B cell (primary cell): ENCODE results near the gene PTPMT1. TPM values are rescaled to one million over a fixed set of nuclear protein-coding genes. Genes with fewer than 3 reads are reported as not detected.

Experiments
- ATAC-seq: fragments of 200-7000 bp; cut with Tn5 transposase; one replicate; pipeline ENCODE4 v1.10.0; 2021; ENCODE audit warnings: low read depth, mild to moderate bottlenecking, moderate number of reproducible peaks, moderate library complexity
- CTCF ChIA-PET: fragments of 350-600 bp; sonication (Branson Sonifier 250); formaldehyde crosslinking; loops from one replicate; lab custom pipeline; 2021; ENCODE audit warnings: antibody characterized with exemption, inconsistent platforms; lab: Charles Lee
- POLR2A ChIA-PET: fragments of 350-600 bp; sonication (Branson Sonifier 250); formaldehyde crosslinking; loops from one replicate; lab custom pipeline; 2021; ENCODE audit warnings: antibody characterized with exemption; lab: Charles Lee
- DNase-seq: peaks from one replicate; pipeline ENCODE4 v3.0.0; 2013
- H2AFZ ChIP-seq: 2 replicates; pipeline ENCODE4 v1.6.1; 2012; ENCODE audit warnings: mild to moderate bottlenecking, low read depth, low read length; ENCODE audit not compliant: insufficient read depth, poor library complexity, severe bottlenecking
- H3K27ac ChIP-seq, 2 donors: 1 replicate in 1 of 2; 2 replicates in 1 of 2; pipeline ENCODE4 v1.5.1; 2012 to 2013; ENCODE audit warnings: low read length in 2 of 2, mild to moderate bottlenecking in 2 of 2, moderate library complexity in 1 of 2
- H3K27me3 ChIP-seq, 4 experiments: fragments of 200-600 bp in 1 of 4; sonication (generic) in 1 of 4; replicated peaks in 1 of 4; 1 replicate in 2 of 4; 2 replicates in 2 of 4; pipeline versions ENCODE4 v1.6.1 to v1.7.0; 2013 to 2016; ENCODE audit warnings: low read length in 3 of 4, mild to moderate bottlenecking in 2 of 4, mixed read lengths in 1 of 4, moderate library complexity in 1 of 4; ENCODE audit not compliant: insufficient read depth in 4 of 4, control insufficient read depth in 3 of 4; ENCODE audit errors: control extremely low read depth in 1 of 4
- H3K36me3 ChIP-seq, 2 experiments: replicated peaks in 1 of 2; 1 replicate in 1 of 2; 2 replicates in 1 of 2; pipeline versions ENCODE4 v1.6.1 to v1.7.1; 2013; ENCODE audit warnings: low read length in 1 of 2; ENCODE audit not compliant: insufficient read depth in 2 of 2, control insufficient read depth in 1 of 2; ENCODE audit errors: control extremely low read depth in 1 of 2, extremely low read depth in 1 of 2
- H3K4me1 ChIP-seq, 2 donors: fragments of 200-600 bp in 1 of 2; sonication (generic) in 1 of 2; 1 replicate in 1 of 2; 2 replicates in 1 of 2; pipeline versions ENCODE4 v1.5.1 to v1.6.1; 2013 to 2017; ENCODE audit warnings: low read length in 2 of 2; ENCODE audit not compliant: control insufficient read depth in 2 of 2, insufficient read depth in 2 of 2
- H3K4me2 ChIP-seq: replicated peaks from 2 replicates; pipeline ENCODE3; 2012; ENCODE audit warnings: mild to moderate bottlenecking, low read depth, low read length; ENCODE audit not compliant: poor library complexity, severe bottlenecking
- H3K4me3 ChIP-seq, 5 experiments: fragments of 200-600 bp in 1 of 5; sonication (generic) in 1 of 5; 1 replicate in 3 of 5; 2 replicates in 2 of 5; pipeline versions ENCODE4 v1.5.1 to v1.7.0; 2011 to 2016; ENCODE audit warnings: low read length in 4 of 5, mild to moderate bottlenecking in 4 of 5, low read depth in 2 of 5, control low read depth in 1 of 5, moderate library complexity in 1 of 5; ENCODE audit not compliant: insufficient read depth in 1 of 5; ENCODE audit errors: control extremely low read depth in 1 of 5, extremely low read depth in 1 of 5
- H3K79me2 ChIP-seq: fragments of 200-600 bp; sonication (generic); one replicate; pipeline ENCODE4 v1.6.0; 2016; ENCODE audit warnings: low read length; ENCODE audit not compliant: control insufficient read depth, insufficient read depth
- H3K9ac ChIP-seq: fragments of 200-600 bp; sonication (generic); 2 replicates; pipeline ENCODE4 v1.6.1; 2017; ENCODE audit warnings: mild to moderate bottlenecking, low read length, moderate library complexity
- H3K9me3 ChIP-seq, 3 donors: one replicate each; pipeline versions ENCODE4 v1.6.1 to v1.7.1; 2013; ENCODE audit warnings: low read length in 2 of 3; ENCODE audit not compliant: control insufficient read depth in 2 of 3, insufficient read depth in 1 of 3; ENCODE audit errors: control extremely low read depth in 1 of 3
- H4K20me1 ChIP-seq: 2 replicates; pipeline ENCODE4 v1.6.0; 2012; ENCODE audit warnings: mild to moderate bottlenecking, low read length; ENCODE audit not compliant: insufficient read depth, control insufficient read depth, poor library complexity, severe bottlenecking
- H3K27ac Mint-ChIP-seq: one replicate; pipeline ENCODE4 v1.8.0; 2021; ENCODE audit warnings: mixed read lengths
- H3K27me3 Mint-ChIP-seq: one replicate; pipeline ENCODE4 v1.8.0; 2021; ENCODE audit warnings: mixed read lengths
- H3K4me1 Mint-ChIP-seq: one replicate; pipeline ENCODE4 v1.8.0; 2021; ENCODE audit warnings: mixed read lengths
- H3K4me3 Mint-ChIP-seq: one replicate; pipeline ENCODE4 v1.8.0; 2021; ENCODE audit warnings: mixed read lengths
- H3K9me3 Mint-ChIP-seq: one replicate; pipeline ENCODE4 v1.8.0; 2022; ENCODE audit warnings: mixed read lengths; ENCODE audit not compliant: insufficient read depth
- CTCF ChIP-seq: fragments of 200-600 bp; IDR thresholded peaks from one replicate; pipeline ENCODE4 v1.8.0; 2022; ENCODE audit warnings: antibody characterized with exemption, mild to moderate bottlenecking
- EZH2 ChIP-seq: IDR thresholded peaks from 2 replicates; pipeline ENCODE4 v1.6.1; 2012; ENCODE audit warnings: borderline replicate concordance, low read depth, mild to moderate bottlenecking, moderate library complexity, low read length; ENCODE audit not compliant: insufficient read depth, poor library complexity, severe bottlenecking
- WGBS: methylation state at CpG from one replicate; pipeline ENCODE4 v1.1.5; 2013; ENCODE audit warnings: missing lambda C conversion rate; ENCODE audit not compliant: insufficient coverage; 5-methylcytosine and 5-hydroxymethylcytosine counted together
- intact Hi-C: fragments of 100-400 bp; cut with micrococcal nuclease; formaldehyde crosslinking; loops from one replicate; pipeline ENCODE4 v1.10.0; 2022
- polyA plus RNA-seq: library from polyadenylated mRNA; depleted of rRNA; stranded (reverse); fragments of >200 nt; gene quantifications from 2 replicates; pipeline ENCODE4 v1.2.3, GENCODE V29; 2012
- total RNA-seq, 2 donors: library from RNA; stranded (reverse); fragments of 120-200 nt in 1 of 2; gene quantifications; 1 replicate in 1 of 2; 2 replicates in 1 of 2; pipeline versions ENCODE4 v1.2.3 to v1.2.4, GENCODE V29; 2013 to 2022

Gene PTPMT1
- total and polyA plus RNA-seq, 2 donors (not counting 1 experiment from before 2014, with no cell fraction given), result 20.8 to 35.7 TPM

DNA sequence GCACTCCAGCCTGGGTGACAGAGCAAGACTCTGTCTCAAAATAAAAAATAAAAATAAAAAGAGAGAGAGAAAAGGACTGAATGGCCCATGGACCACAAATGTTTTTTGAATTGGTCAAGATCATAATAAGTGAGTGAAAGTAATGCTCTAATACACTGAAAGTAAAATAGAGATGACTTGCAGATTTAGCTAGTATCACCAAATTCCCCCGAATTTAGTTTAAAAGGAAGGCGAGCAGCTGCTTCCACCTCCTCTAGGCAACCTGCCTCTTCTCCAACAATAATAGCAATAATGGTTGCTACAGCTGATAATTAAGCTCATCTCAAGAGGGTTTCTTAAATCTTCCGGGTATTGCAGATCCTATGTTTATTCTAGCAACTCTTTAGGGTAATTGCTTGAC, 49.2 kb upstream of the PTPMT1 start:
- Mint-ChIP-seq H3K4me1 (peaks cover 69% of the 10 kb centered on the region), H3K27me3 (no peaks in the 10 kb centered on the region), H3K27ac (peak overlapping the region; percentile 70), H3K9me3 (no peaks in the 10 kb centered on the region), H3K4me3 (no peak overlapping the region)
- ATAC-seq (no peak), DNase-seq (no peak)
- Histone ChIP-seq H3K9me3 (no peaks in the 10 kb centered on the region), H3K4me2 (peak overlapping the region; percentile 27), H3K4me3 (no peak overlapping the region), H3K79me2 (peaks cover 99% of the 10 kb centered on the region), H3K27ac (peak overlapping the region; percentile 5 to 59), H3K9ac (no peak overlapping the region), H2AFZ (no peak overlapping the region), H4K20me1 (peaks cover 65% of the 10 kb centered on the region), H3K36me3 (peaks cover 2 to 4% of the 10 kb centered on the region in 2 experiments), H3K27me3 (no peaks in the 10 kb centered on the region), H3K4me1 (peaks cover 57 to 67% of the 10 kb centered on the region in 2 donors)
- ChIA-PET POLR2A (no interaction called here), CTCF (no interaction called here)
- TF ChIP-seq CTCF (no peak), EZH2 (no peak)
- intact Hi-C loops, result no loop called here
- WGBS, result no CpG with 5 or more reads among the region's 3 CpGs

GRCh38 chr11:47516984-47517853, 48.2 kb upstream of the PTPMT1 start:
- H3K4me3 ChIP-seq, result no peak overlapping the region
- intact Hi-C loops, result no loop called here
- no peaks in the 10 kb centered on the region for H3K27me3 ChIP-seq
- ATAC-seq (no peak), DNase-seq (no peak)
- H2AFZ ChIP-seq, result no peak overlapping the region
- H3K27me3 Mint-ChIP-seq, result no peaks in the 10 kb centered on the region
- peaks cover 99% of the 10 kb centered on the region for H3K79me2 ChIP-seq
- no peak overlapping the region for H3K4me3 Mint-ChIP-seq
- 92% methylated on average over 2 of the region's 10 CpGs for WGBS
- no peaks in the 10 kb centered on the region for H3K9me3 Mint-ChIP-seq
- peaks cover 64% of the 10 kb centered on the region for H4K20me1 ChIP-seq
- H3K4me2 ChIP-seq, result no peak overlapping the region
- no peak overlapping the region for H3K9ac ChIP-seq
- peaks cover 67% of the 10 kb centered on the region for H3K4me1 Mint-ChIP-seq
- CTCF ChIA-PET, result interaction anchor here (0.7 kb wide), 1 partner anchor 8 kb away, joined by 5 read pairs; no protein-coding TSS in a partner anchor
- no peaks in the 10 kb centered on the region for H3K9me3 ChIP-seq
- peak overlapping the region; percentile 63 for H3K27ac Mint-ChIP-seq
- H3K36me3 ChIP-seq, result peaks cover 2 to 4% of the 10 kb centered on the region in 2 experiments
- H3K27ac ChIP-seq, result peak overlapping the region in 1 of 2 donors; percentile 79
- peaks cover 55 to 63% of the 10 kb centered on the region in 2 donors for H3K4me1 ChIP-seq
- TF ChIP-seq EZH2, result no peak
- TF ChIP-seq CTCF, result no peak
- POLR2A ChIA-PET, result interaction anchor here (0.7 to 1.1 kb wide), 2 partner anchors 28 to 337 kb away, joined by 3 to 8 read pairs; no protein-coding TSS in a partner anchor
